MM.1S (cell line): Measurements from ENCODE around the gene VPS26B.

ENCODE experiments used
- DNase-seq: peaks from one replicate; pipeline ENCODE4 v3.0.0-alpha.2; 2015
- H2AFZ ChIP-seq: fragments of 300-600 bp; sonication (generic); 2 replicates; pipeline ENCODE4 v1.6.0; 2016; ENCODE audit warnings: antibody characterized with exemption, low read length
- H3F3A ChIP-seq: fragments of 300-600 bp; sonication (generic); 2 replicates; pipeline ENCODE4 v1.6.1; 2016; ENCODE audit warnings: mild to moderate bottlenecking, antibody characterized with exemption, low read length, moderate library complexity, mixed read lengths; ENCODE audit not compliant: insufficient read depth
- H3K27ac ChIP-seq: fragments of 300-600 bp; sonication (generic); 2 replicates; pipeline ENCODE4 v1.5.1; 2016; ENCODE audit warnings: mild to moderate bottlenecking, low read length
- H3K27me3 ChIP-seq: fragments of 300-600 bp; sonication (generic); replicated peaks from 2 replicates; pipeline ENCODE4 v1.6.0; 2016; ENCODE audit warnings: low read length; ENCODE audit not compliant: insufficient read depth
- H3K36me3 ChIP-seq: fragments of 300-600 bp; sonication (generic); replicated peaks from 2 replicates; pipeline ENCODE4 v1.6.1; 2016; ENCODE audit warnings: mild to moderate bottlenecking, low read length, mixed read lengths; ENCODE audit not compliant: insufficient read depth
- H3K4me1 ChIP-seq: fragments of 300-600 bp; sonication (generic); 2 replicates; pipeline ENCODE4 v1.6.1; 2016; ENCODE audit warnings: low read length, mixed read lengths
- H3K4me2 ChIP-seq: fragments of 300-600 bp; sonication (generic); 2 replicates; pipeline ENCODE4 v1.6.0; 2016; ENCODE audit warnings: low read depth, low read length
- H3K4me3 ChIP-seq: fragments of 300-600 bp; sonication (generic); 2 replicates; pipeline ENCODE4 v1.5.1; 2016; ENCODE audit warnings: low read length, mixed read lengths
- H3K79me2 ChIP-seq: fragments of 300-600 bp; sonication (generic); 2 replicates; pipeline ENCODE4 v1.6.1; 2016; ENCODE audit warnings: mixed run types, low read length, mixed read lengths
- H3K9ac ChIP-seq: fragments of 300-600 bp; sonication (generic); 2 replicates; pipeline ENCODE4 v1.6.1; 2016; ENCODE audit warnings: low read length, mixed read lengths
- H3K9me2 ChIP-seq: fragments of 300-600 bp; sonication (generic); replicated peaks from 2 replicates; pipeline ENCODE4 v1.6.1; 2016; ENCODE audit warnings: mild to moderate bottlenecking, low read length, mixed read lengths; ENCODE audit not compliant: insufficient read depth
- H3K9me3 ChIP-seq: fragments of 300-600 bp; sonication (generic); replicated peaks from 2 replicates; pipeline ENCODE4 v1.6.1; 2016; ENCODE audit warnings: mild to moderate bottlenecking, low read length, mixed read lengths; ENCODE audit not compliant: insufficient read depth
- H4K20me1 ChIP-seq: fragments of 300-600 bp; sonication (generic); 2 replicates; pipeline ENCODE4 v1.6.1; 2016; ENCODE audit warnings: mild to moderate bottlenecking, low read length, moderate library complexity, mixed read lengths; ENCODE audit not compliant: insufficient read depth
- EZH2 ChIP-seq: fragments of 300-600 bp; sonication (generic); optimal IDR thresholded peaks from 2 replicates; pipeline ENCODE3; 2017; ENCODE audit warnings: low read depth, mild to moderate bottlenecking, antibody characterized with exemption, low read length, mixed read lengths
- EZH2phosphoT487 ChIP-seq: fragments of 300-600 bp; sonication (generic); IDR thresholded peaks from 2 replicates; pipeline ENCODE4 v1.6.1; 2018; ENCODE audit warnings: antibody characterized with exemption, low read length
- TF ChIP-seq, protein P1 (sequence below): fragments of 300-600 bp; sonication (generic); IDR thresholded peaks from 2 replicates; pipeline ENCODE4 v1.5.1; 2016; ENCODE audit warnings: antibody characterized with exemption, low read length, mixed read lengths

Gene VPS26B

GRCh38 chr11:134238956-134239355 lies 14.5 kb downstream of the VPS26B start:
- no peak overlapping the region for H2AFZ ChIP-seq
- no peak overlapping the region for H3K4me3 ChIP-seq
- H3K79me2 ChIP-seq = peaks cover 17% of the 10 kb centered on the region
- H3K4me2 ChIP-seq = no peak overlapping the region
- no peaks in the 10 kb centered on the region for H3K9me3 ChIP-seq
- H3K4me1 ChIP-seq = no peaks in the 10 kb centered on the region
- no peak for DNase-seq
- no peaks in the 10 kb centered on the region for H3K27me3 ChIP-seq
- H4K20me1 ChIP-seq = no peaks in the 10 kb centered on the region
- H3K9me2 ChIP-seq = no peaks in the 10 kb centered on the region
- TF ChIP-seq EZH2phosphoT487 (no peak), EZH2 (no peak)
- H3K9ac ChIP-seq = no peak overlapping the region
- no peaks in the 10 kb centered on the region for H3F3A ChIP-seq
- H3K36me3 ChIP-seq = no peaks in the 10 kb centered on the region; the same call in 1 of the 2 replicates
- H3K27ac ChIP-seq = no peak overlapping the region

DNA sequence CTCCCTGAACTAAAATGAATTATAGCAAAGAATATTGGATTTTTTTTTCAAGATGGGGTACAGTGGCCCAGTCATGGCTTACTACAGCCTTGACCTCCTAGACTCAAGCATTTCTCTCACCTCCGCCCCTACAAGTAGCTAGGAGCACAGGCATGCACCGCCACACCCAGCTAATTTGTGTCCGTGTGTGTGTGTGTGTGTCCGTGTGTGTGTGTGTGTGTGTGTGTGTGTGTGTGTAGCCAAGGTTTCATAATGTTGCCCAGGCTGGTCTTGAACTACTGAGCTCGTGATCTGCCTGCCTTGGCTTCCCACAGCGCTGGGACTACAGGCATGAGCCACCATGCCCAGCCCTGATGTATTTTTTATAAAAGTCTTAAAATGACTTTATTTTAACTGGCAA lies 16.1 kb downstream of the VPS26B start:
- Histone ChIP-seq H3K4me2 (no peak overlapping the region), H3K4me3 (no peak overlapping the region), H3K4me1 (no peaks in the 10 kb centered on the region), H3K9me2 (no peaks in the 10 kb centered on the region), H3K27ac (no peak overlapping the region), H3K9me3 (no peaks in the 10 kb centered on the region), H3F3A (no peaks in the 10 kb centered on the region), H3K36me3 (no peaks in the 10 kb centered on the region; the same call in 1 of the 2 replicates), H4K20me1 (no peaks in the 10 kb centered on the region), H2AFZ (no peak overlapping the region), H3K9ac (no peak overlapping the region), H3K27me3 (no peaks in the 10 kb centered on the region), H3K79me2 (0 out of 2 replicates have a peak, but pooled peaks cover 3% of the 10 kb centered on the region)
- DNase-seq = no peak
- no peak for TF ChIP-seq EZH2
- TF ChIP-seq, protein P1, sequence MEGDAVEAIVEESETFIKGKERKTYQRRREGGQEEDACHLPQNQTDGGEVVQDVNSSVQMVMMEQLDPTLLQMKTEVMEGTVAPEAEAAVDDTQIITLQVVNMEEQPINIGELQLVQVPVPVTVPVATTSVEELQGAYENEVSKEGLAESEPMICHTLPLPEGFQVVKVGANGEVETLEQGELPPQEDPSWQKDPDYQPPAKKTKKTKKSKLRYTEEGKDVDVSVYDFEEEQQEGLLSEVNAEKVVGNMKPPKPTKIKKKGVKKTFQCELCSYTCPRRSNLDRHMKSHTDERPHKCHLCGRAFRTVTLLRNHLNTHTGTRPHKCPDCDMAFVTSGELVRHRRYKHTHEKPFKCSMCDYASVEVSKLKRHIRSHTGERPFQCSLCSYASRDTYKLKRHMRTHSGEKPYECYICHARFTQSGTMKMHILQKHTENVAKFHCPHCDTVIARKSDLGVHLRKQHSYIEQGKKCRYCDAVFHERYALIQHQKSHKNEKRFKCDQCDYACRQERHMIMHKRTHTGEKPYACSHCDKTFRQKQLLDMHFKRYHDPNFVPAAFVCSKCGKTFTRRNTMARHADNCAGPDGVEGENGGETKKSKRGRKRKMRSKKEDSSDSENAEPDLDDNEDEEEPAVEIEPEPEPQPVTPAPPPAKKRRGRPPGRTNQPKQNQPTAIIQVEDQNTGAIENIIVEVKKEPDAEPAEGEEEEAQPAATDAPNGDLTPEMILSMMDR = no peak
- TF ChIP-seq EZH2phosphoT487 = no peak

- Histone ChIP-seq H2AFZ (no peak overlapping the region), H3K27ac (no peak overlapping the region), H3K4me1 (no peaks in the 10 kb centered on the region), H3K9ac (no peak overlapping the region), H3K36me3 (no peaks in the 10 kb centered on the region; the same call in 1 of the 2 replicates), H3K4me3 (no peak overlapping the region), H3F3A (no peaks in the 10 kb centered on the region), H3K79me2 (no peaks in the 10 kb centered on the region), H3K27me3 (no peaks in the 10 kb centered on the region), H3K9me2 (no peaks in the 10 kb centered on the region), H4K20me1 (no peaks in the 10 kb centered on the region), H3K4me2 (no peak overlapping the region), H3K9me3 (no peaks in the 10 kb centered on the region)
- no peak for DNase-seq
- TF ChIP-seq, protein P1 = no peak
- TF ChIP-seq EZH2phosphoT487 (no peak), EZH2 (no peak)
These were observed 17.9 kb downstream of the VPS26B start for GRCh38 chr11:134242376-134242775.

- Histone ChIP-seq H4K20me1 (no peaks in the 10 kb centered on the region), H3K9me3 (no peaks in the 10 kb centered on the region), H3K4me1 (peaks cover 12% of the 10 kb centered on the region), H2AFZ (no peak overlapping the region), H3K27ac (no peak overlapping the region), H3K4me2 (no peak overlapping the region), H3K36me3 (no peaks in the 10 kb centered on the region; the same call in 1 of the 2 replicates), H3K9ac (no peak overlapping the region), H3K9me2 (no peaks in the 10 kb centered on the region), H3K27me3 (no peaks in the 10 kb centered on the region), H3K4me3 (no peak overlapping the region), H3F3A (peaks cover 12% of the 10 kb centered on the region; the same call in 1 of the 2 replicates), H3K79me2 (no peaks in the 10 kb centered on the region)
- TF ChIP-seq, protein P1 = no peak
- DNase-seq = no peak
These were observed 19.4 kb downstream of the VPS26B start for GRCh38 chr11:134243913-134244312.
